Left lobe of liver (tissue), 2 donors: Measurements from ENCODE around the gene ERMARD. TPM values are rescaled to one million over a fixed set of nuclear protein-coding genes. Genes with fewer than 3 reads are reported as not detected.

Experiments used
- ATAC-seq: fragments of 200-7000 bp; cut with Tn5 transposase; one replicate; pipeline ENCODE4 v1.9.1; 2020; ENCODE audit warnings: mild to moderate bottlenecking, moderate library complexity
- DNase-seq: peaks from one replicate; pipeline ENCODE4 v3.0.0-alpha.2; 2020; ENCODE audit warnings: low spot score
- total RNA-seq: library from RNA; stranded (reverse); gene quantifications from one replicate; pipeline ENCODE4 v1.2.1, GENCODE V29; 2021
- donor health status: DM: no; HTN: no; CAD: no; lungs with moderate emphysema.
- donor health status: DM: no; HTN: yes; CAD: no.

Gene ERMARD
- total RNA-seq, 1 donor from 2014 or later: 16.3 TPM

DNA sequence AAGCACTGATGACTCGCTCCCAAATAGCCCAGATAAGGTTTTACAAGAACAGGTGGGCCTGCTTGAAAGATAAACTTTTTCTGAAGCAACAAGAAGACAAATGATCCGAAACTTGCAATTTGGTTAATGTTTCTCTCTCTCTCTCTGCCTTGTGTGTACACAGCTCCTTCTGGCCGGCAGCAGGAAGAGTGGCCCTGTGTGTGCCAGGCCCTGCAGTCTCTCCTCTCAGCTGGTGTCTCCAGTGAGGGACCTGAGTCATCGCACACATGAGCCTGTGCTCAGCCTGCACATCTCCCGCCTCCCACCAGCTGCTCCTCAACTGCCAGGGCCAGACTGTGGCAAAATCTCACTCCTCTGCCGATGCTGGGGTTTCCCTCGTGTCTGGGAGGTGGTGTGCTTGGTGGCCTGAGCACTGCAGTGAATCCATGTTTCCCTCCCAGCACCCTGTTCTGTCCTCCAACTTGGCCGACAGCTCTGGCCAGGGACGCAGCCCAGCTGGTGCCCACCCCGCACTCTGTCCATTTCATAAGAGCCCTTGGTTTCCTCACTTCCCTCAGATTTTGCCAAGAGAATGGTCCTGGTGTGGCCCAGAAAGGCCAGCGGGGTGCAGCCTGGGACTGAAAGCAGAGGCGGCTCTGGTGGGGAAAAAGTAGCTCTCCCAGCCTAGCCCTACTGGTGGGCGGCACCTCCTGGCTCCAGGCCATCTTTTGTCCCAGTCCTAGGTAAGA, 49.4 kb downstream of the ERMARD start:
- ATAC-seq: peak; percentile 76
- peak; percentile 50 for DNase-seq

DNA sequence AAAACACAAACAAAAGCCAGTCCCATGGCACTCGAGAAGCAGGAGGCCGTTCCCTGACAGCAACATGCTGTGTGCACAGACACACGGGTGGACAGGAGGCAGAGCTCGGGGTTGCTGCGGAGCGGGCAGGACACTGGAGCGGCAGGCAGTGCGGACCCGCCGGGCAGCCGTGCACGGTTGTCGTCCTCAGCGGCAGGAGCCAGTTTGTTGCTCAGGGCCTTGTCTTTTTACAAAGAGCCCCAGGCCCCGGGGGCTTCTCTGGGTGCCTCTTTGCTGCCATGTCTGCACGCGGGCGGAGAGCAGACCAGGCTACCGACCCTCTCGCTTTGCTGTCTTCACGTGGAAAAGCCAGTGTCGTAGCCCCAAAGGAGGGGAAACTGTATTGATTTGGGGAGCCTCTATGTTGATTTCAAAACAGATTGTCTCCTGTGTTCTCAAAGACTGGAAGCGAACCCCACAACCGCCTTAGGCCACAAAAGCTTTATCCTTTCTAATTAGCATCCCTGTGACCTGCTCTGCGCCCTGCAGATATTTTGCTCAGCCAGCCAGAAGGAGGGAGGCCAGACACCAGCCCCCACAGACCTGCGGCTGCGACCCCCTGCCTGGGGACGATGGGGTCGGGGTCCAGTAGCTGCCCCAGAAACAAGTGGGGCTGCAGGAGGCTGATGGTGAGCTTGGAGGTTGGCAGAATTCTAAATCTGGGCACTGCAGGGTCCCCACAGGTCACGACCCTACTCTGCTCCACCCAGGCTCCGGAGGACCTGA, 50.2 kb downstream of the ERMARD start:
- DNase-seq (peak; percentile 45), ATAC-seq (no peak)

DNA sequence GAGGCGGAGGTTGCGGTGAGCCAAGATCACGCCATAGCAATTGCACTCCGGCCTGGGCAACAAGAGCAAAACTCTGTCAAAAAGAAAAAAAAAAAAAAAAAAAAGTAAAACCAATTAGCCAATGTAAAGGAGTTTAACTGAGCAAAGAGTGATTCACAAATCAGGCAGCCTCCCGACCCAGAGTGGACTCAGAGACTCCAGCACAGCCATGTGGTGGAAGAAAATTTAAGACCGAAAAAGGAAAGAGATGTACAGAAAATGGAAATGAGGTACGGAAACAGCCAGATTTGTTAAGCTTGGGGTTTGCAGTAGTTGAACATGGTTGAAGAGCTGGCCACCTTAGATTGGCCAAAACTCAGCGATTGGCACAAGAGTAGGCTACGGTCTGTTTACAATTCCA, 51.4 kb downstream of the ERMARD start:
- DNase-seq: no peak
- ATAC-seq: no peak

DNA sequence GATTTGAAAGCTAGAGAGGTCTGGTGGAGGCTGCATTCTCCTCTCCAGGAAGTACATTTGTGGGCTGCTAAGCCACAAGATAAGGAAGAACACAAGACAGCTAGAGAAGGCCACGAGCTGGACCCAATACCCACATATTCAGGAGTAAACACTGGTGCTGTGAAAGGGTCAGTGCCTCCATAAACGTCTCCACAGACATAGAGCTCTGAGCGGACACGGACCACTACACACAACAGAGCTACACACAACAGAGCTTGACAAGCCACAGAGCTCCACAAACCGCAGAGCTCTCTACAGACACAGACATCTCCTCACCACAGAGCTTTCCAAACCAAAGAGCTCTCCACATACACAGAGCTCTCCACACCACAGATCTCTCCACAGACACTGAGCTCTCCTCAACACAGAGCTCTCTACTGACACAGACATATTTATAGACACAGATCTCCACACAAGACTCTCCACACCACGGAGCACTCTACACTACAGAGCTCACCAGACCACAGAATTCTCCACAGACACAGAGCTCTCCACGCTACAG, 51.9 kb downstream of the ERMARD start:
- peak; percentile 29 for DNase-seq
- ATAC-seq: no peak

DNA sequence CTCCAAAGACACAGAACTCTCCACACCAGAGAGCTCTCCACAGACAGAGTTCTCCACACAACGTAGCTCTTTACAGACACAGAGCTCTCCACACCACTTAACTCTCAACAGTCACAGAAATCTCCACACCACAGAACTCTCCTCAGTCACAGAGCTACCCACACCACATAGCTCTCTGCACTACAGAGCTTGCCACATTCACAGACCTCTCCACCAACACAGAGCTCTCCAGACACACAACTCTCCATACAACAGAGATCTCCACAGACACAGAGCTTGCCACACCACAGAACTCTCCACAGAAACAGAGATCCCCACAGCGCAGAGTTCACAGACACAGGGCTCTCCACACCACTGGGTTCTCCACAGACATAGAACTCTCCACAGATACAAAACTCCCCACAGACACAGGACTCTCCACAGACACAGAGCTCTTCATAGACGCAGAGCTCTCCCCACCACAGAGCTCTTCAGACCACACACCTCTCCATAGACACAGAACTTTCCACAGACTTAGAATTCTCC, 52.5 kb downstream of the ERMARD start:
- no peak for ATAC-seq
- DNase-seq: peak; percentile 22

DNA sequence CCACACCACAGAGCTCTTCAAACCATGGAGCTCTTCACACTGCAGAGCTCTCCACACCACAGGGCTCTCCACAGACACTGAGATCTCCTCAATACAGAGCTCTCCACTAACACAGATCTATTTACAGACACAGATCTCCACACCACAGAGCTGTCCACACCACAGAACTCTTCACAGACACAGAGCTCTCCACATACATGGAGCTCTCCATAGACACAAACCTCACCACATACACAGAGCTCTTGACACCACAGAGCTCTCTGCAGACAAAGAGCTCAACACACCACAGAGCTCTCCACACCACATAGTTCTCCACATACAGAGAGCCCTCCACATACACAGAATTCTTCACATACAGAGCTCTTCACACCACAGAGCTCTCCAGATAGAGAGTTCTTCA, 53.0 kb downstream of the ERMARD start:
- DNase-seq (no peak), ATAC-seq (no peak)

DNA sequence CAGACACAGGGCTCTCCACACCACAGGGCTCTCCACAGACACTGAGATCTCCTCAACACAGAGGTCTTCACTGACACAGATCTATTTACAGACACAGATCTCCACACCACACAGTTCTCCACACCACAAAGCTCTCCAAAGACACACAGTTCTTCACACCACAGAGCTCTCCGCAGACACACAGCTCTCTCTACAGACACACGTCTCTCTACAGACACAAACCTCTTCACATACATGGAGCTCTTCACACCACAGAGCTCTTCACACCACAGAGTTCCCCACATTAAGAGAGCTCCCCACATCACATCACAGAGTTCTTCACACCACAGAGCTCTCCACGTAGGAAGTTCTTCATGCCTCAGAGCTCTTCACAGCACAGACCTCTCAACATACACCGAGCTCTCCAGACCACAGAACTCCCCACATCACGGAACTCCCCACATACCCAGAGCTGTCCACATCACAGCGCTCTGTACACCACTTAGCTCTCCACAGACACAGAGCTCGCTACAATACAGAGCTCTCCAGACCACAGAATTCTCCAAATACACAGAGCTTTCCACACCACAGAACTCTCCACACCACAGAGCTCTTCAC, 53.9 kb downstream of the ERMARD start:
- DNase-seq: no peak

DNA sequence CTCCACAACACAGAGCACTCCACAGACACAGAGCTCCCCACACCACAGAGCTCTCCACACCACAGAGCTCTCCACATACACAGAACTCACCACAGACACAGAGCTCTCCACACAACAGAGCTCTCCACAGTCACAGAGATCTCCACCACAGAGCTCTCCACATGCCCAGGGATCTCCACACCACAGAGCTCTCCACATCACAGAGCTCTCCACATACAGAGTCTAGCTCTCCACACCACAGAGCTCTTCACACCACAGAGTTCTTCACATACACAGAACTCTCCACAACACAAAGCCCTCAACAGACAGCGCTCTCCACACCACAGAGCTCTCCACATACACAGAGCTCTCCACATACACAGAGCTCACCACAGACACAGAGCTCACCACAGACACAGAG, 55.3 kb downstream of the ERMARD start:
- ATAC-seq: no peak
- peak; percentile 12 for DNase-seq

More for the DNA sequence above, 53.9 kb downstream of the ERMARD start:
- ATAC-seq: no peak

DNA sequence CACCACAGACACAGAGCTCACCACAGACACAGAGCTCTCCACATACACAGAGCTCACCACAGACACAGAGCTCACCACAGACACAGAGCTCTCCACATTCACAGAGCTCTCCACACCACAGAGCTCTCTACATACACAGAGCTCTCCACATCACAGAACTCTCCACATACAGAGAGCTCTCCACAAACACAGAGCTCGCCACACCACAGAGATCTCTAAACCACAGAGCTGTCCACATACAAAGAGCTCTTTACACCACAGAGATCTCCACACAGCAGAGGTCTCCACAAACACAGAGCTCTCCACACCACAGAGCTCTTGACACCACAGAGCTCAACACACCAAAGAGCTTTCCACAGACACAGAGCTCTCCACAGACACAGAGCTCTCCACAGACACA, 55.8 kb downstream of the ERMARD start:
- no peak for DNase-seq

DNA sequence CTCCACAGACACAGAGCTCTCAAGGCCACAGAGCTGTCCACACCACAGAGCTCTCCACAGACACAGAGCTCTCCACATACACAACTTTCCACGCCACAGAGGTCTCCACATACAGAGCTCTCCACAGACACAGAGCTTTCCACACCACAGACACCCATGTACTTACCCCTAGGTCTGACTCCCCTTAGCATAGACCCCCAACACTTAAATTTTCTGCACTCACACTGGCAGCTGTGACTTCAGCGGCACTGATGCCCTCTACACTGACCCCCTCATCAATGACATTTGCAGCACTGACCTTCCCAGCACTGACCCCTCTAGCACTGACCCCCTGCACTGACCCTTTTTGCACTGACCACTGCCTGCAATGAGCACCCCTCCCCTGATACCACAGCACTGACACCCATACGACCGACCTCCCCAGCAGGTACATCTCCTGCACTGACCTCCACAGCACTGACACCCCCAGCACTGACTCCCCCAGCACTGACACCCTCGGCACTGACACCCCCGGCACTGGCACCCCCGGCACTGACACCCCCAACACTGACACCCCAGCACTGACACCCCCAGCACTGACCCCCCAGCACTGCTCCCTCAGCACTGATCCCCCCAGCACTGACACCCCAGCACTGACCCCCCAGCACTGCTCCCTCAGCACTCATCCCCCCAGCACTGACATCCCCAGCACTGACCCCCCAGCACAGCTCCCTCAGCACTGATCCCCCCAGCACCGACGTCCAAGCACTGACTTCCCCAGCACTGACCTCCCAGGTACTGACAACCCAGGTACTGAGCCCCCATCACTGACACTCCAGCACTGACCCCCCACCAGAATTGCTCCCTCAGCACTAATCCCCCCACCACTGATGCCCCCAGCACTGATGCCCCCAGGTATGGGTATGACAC, 56.5 kb downstream of the ERMARD start:
- ATAC-seq (no peak), DNase-seq (peak; percentile 35)

More for the DNA sequence above, 55.8 kb downstream of the ERMARD start:
- ATAC-seq: no peak

DNA sequence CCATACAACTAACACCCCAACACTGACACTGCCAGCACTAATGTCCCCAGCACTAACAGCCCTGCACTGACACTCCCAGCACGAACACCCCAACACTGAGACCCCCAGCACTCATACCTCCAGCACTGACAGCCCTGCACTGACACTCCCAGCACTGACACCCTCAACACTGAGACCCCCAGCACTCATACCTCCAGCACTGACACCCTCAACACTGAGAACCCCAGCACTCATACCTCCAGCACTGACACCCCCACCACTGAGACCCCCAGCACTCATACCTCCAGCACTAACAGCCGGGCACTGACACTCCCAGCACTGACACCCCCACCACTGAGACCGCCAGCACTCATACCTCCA, 57.2 kb downstream of the ERMARD start:
- DNase-seq (no peak), ATAC-seq (no peak)

DNA sequence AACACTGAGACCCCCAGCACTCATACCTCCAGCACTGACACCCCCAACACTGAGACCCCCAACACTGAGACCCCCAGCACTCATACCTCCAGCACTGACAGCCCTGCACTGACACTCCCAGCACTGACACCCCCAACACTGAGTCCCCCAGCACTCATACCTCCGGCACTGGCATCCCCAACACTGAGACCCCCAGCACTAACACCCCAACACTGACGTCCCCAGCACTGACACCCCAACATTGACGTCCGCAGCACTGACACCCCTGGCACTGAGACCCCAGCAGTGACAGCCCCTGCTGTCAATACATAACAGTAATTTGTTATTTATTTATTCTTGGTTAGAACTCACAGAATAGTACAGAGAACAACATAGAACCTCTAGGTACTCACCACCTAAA, 58.0 kb downstream of the ERMARD start:
- ATAC-seq: no peak
- peak; percentile 28 for DNase-seq

DNA sequence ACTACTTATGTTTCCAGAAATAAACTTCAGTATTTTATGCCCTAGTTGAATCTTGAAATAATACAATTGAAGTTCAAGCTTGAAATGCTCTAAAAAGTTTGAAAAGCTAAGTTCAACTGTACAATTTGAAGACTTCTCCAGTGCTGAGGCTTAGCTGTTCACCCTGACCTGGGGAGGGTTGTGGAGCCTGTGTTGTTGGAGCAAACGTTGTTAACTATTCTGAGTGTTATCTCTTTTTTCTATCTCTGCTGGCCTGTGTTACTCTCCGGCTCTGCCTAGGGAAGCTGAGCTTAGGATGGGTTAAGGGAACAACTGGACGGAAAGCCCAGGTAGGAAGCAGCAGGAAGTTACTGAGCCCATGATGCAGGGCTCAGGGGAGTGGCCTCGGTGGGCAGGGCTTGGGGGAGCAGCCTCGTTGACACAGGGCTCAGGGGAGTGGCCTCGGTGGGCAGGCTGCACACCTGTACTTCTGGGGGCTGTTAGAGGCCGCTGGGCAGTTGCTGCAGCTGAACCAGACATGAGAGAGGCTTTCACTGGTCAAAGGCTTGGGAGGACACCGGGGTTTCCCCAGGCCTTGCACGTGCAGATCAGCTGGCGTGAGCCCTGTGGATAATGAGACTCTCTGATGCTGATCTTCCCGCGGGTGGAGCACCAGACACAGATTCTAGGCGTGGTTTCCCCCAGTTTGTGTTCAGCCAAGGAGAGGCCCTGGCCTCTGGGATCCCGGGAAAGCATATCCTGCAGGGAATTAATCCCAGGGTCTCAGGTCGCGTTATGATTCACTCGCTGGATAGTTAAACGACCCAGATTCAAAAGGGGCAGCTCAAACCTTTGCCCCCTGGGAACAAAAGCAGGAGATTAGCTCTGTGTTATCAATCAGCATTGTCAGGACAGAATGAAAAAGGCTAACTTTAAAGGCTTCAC, 58.9 kb downstream of the ERMARD start:
- no peak for ATAC-seq
- DNase-seq: peak; percentile 19

DNA sequence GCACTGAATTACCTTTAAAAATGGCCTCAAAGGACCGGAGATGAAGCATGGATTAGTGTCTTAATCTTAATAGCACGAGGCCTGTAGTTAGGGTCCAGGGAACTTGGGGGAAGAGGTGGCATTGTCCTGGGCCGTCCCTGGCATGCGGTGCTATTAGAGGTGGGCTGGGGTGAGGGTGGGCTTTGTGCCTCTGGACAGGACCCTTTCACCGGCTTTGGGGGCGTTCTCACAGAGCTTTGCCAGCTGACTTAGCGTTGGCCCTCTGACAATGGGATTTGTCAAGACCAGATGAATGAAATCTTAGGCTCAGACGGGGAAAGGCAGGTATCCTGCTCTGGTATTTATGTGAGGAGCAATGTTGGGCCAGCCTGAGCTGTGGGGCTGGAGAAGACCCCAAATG, 59.6 kb downstream of the ERMARD start:
- ATAC-seq (no peak), DNase-seq (peak; percentile 15)

DNA sequence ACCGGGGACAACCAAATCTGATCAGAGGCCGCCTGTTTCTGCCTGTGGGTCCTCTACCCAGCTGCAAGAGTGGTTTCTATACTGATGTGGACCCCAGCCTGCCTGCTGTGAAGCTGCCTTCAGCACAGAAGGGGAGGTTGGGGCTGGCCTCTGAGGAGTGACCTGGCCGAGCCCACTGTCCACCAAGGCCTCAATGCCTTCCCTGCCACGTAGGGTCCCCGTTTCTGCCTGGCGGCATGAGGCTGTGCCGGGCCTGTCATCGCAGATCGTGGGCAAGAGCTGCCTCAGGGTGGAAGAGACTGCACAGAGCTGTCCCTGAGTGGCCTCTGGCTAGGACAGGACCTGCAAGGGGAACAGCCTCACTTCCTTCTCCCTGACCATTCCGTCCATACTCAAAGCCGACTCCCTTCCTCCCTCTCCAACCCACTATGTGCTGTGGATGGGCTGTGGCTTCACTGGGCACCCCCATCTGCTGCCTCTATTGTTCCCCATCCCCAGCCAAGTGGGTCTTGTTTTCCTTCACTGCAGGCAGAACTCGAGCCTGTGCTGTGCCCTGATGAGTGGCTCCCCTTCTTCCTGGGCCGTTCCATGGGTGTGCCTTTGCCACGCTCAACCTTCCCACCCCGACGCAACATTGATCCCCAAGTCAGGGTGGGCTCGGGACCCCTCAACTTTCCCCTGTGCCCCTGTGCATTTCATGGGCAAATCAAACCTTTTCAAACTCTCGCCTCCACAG, 60.3 kb downstream of the ERMARD start:
- peak; percentile 22 for DNase-seq
- no peak for ATAC-seq

DNA sequence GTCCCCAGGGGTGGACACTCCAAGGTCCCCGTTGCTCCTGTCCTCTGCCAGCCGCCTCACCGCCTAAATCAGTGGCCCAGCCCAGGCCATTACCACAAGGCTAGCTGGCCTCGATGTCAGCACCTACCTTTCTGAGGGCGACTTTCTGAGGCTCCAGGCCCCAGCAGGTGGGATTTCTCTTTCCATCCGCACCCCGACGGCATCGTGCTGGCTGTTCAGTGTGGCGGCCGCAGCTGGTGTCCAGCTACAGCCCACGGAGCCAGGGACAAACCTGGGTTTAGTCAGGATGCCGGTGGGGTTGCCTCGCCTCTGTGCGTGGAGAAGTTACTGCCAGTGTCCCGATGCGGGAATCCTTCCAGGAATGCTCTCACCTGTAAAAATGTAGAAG, 60.8 kb downstream of the ERMARD start:
- peak; percentile 35 for DNase-seq
- ATAC-seq: no peak

DNA sequence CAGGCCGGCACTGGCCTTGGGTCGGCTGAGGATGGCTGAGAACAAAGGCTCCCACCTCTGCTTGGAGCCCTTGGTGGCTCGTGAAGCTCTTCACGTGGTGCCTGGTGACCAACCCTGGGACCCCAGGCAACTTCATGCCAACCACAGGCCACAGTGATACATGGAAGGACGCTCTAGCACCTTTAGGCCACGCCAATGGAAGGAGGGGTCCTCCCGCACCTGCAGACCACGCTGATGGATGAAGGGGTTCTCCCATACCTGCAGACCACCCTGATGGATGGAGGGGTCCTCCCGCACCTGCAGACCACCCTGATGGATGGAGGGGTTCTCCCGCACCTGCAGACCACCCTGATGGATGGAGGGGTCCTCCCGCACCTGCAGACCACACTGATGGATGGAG, 62.5 kb downstream of the ERMARD start:
- no peak for DNase-seq
- no peak for ATAC-seq

DNA sequence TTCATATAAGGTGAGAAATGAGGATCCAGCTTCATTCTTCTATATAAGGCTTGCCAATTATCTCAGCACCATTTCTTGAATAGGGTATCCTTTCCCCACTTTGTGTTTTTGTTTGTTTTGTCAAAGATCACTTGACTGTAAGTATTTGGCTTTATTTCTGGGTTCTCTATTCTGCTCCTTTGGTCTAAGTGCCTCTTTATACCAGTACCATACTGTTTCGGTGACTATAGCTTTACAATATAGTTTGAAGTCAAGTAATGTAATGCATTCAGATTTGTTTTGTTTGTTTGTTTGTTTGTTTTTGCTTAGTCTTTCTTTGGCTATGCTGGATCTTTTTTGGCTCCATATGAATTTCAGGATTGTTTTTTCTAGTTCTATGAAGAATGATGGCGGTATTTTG, 64.6 kb downstream of the ERMARD start:
- ATAC-seq (no peak), DNase-seq (no peak)

DNA sequence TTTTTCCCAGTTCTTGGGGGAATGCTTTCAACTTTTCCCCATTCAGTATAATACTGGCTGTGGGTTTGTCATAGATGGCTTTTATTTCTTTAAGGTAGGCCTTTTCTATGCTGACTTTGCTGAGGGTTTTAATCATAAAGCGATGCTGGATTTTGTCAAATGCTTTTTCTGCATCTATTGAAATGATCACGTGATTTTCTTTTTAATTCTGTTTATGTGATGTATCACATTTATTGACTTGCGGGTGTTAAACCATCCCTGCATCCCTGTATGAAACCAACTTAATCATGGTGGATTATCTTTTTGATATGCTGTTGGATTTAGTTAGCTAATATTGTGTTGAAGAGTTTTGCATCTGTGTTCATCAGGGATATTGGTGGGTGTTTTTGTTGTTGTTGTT, 65.6 kb downstream of the ERMARD start:
- DNase-seq: no peak
- no peak for ATAC-seq
